Fibroblast of villous mesenchyme (primary cell): ENCODE measurements around the gene RBM47. TPM values are rescaled to one million over a fixed set of nuclear protein-coding genes. Genes with fewer than 3 reads are reported as not detected.

Experiments
- DNase-seq: peaks from one replicate; pipeline ENCODE4 v3.0.0-alpha.2; 2010; ENCODE audit warnings: low read depth
- H3K4me3 ChIP-seq: 2 replicates; pipeline ENCODE4 v1.5.1; 2011; ENCODE audit warnings: low read depth, mild to moderate bottlenecking, low read length
- total RNA-seq: library from RNA; depleted of rRNA; stranded (reverse); fragments of >200 nt; gene quantifications from 2 replicates; pipeline ENCODE4 v1.2.3, GENCODE V29; 2012
- TF ChIP-seq, protein P1 (sequence below): IDR thresholded peaks from 2 replicates; pipeline ENCODE4 v1.5.1; 2012; ENCODE audit warnings: low read depth, mild to moderate bottlenecking, low read length; ENCODE audit not compliant: insufficient read depth

The RBM47 gene
- total RNA-seq, 1 donor, result 0.86 TPM

DNA sequence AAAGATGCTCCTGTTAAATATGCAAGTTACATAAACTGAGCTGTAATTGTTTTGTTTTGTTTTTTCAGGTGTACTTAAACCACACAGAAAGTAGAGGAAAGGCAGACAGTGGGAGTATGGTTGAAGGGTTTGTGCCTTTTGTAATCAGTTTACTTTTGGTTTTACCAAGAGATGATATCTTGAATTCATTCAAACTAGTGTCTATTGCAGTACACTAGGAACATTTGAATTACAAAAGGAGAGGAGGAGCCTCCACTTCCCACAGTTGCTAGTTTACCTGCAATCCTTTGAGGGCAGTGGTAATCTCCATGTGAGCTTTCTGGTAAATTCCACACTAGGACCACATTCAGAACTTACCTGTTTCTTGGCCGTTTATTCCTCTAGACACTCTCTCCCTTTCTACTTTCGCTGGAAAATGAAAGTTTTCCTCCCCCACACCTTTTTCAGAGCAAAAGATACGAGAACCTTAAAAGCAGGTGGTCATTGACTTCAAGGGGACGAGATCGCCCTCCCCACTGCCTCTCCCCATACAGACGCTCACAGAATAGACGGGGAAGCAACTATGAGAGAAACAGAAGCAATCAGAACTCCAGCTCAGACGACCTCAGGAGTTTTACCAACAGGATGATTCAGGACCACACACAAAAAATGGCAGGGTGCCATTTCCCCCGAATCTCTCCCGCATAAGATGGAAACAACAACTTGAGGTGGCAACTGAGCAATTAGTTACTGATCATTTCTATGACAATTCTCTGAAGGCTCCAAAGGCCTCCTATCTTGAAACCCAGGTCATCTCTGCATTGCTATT lies 3.3 kb downstream of the RBM47 start:
- TF ChIP-seq, protein P1, sequence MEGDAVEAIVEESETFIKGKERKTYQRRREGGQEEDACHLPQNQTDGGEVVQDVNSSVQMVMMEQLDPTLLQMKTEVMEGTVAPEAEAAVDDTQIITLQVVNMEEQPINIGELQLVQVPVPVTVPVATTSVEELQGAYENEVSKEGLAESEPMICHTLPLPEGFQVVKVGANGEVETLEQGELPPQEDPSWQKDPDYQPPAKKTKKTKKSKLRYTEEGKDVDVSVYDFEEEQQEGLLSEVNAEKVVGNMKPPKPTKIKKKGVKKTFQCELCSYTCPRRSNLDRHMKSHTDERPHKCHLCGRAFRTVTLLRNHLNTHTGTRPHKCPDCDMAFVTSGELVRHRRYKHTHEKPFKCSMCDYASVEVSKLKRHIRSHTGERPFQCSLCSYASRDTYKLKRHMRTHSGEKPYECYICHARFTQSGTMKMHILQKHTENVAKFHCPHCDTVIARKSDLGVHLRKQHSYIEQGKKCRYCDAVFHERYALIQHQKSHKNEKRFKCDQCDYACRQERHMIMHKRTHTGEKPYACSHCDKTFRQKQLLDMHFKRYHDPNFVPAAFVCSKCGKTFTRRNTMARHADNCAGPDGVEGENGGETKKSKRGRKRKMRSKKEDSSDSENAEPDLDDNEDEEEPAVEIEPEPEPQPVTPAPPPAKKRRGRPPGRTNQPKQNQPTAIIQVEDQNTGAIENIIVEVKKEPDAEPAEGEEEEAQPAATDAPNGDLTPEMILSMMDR, result no peak
- no peak for DNase-seq
- no peak overlapping the region for H3K4me3 ChIP-seq

DNA sequence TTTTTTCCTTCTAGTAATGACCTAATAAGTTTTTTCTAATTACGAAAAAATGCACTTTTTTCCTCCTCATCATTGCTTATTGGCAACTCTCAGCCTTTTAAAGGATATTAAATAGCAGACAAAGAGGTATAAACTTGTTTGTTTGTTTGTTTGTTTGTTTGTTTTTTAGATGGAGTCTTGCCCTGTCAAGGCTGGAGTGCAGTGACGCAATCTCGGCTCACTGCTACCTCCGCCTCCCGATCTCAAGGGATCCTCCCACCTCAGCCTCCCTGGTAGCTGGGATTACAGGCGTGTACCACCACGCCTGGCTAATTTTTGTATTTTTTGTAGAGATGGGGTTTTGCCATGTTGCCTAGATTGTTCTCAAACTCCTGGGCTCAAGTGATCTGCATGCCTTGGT lies 6.0 kb downstream of the RBM47 start:
- no peak overlapping the region for H3K4me3 ChIP-seq
- TF ChIP-seq, protein P1, result no peak
- DNase-seq, result no peak

DNA sequence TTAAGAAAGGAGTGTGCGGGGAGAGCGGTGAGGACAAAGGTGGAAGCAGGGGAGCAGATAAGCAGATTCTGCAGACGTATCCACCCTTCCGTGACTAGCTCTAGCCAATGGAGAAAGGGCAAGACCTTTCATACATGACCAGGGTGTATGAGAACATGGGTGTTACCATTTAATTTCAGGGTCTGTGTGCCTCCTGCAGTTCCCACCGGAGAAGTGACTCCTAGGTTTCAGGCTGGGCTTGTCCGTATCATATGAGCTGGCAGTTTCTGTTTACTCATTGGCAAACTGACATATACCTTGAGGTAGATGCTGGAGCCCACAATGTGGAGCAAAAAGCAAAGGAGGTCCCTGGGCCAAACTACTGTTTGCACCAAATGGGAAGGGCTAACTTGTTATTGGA lies 6.8 kb downstream of the RBM47 start:
- no peak overlapping the region for H3K4me3 ChIP-seq
- TF ChIP-seq, protein P1, result no peak
- no peak for DNase-seq

DNA sequence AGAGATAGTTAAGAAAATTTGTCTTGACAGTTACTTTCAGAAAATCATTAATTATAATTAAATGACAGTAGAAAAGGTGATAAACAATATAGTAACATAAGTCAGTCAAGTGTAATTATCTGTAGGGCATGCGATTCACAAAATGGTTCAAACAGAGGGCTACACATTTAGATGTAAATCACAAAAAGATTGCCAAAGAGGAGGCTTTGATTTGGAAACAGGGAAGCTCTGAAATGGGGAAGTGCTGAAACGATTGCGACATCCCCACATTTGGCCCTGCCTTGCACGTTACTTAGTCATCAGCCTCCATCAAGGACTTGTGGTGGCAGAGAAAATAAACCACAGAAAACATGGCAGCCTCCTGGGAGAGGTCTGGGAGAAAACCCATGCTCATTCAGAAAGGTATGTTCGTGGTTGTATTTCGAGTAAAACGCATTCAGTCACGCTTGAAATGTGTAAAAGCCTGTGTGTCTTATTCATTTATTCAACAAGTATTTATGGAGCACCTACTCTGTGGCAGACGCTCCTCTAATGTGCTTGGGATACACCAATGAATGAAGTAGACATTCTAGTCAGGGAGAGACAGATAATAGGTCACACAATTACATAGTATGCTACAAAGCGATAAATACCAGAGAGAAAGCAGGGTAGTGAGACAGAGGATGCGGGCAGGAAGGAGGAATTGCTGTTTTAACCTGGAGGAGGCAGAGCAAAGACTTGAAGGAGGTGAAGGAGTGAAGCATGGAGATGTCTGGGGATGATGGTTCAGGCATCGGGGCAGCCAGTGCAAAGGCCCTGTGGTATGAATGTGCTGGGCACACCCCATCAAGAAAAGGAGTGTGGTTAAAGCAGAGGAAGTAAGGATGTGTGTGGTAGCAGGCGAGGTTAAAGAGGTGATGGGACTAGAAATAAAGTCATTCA lies 7.8 kb downstream of the RBM47 start:
- DNase-seq, result peak; percentile 99
- TF ChIP-seq, protein P1, result no peak
- H3K4me3 ChIP-seq, result no peak overlapping the region

DNA sequence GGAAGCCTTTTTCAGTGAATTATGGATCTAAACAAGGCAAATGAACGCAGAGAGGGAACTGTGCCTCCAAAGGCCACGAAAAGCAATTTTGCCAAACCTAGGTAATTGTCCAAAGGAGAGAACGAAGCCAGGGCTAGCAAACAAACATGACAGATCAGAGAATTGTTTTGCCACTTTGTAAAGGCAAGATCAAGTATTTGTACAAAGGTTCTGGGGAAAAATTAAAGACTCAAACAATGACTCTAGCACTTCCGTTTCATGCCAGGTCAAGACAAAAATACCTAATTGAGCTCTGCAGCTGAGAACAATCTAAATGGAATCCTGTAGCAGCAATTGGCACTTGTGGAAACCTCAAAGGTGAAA lies 8.5 kb downstream of the RBM47 start:
- no peak for DNase-seq
- TF ChIP-seq, protein P1, result no peak
- no peak overlapping the region for H3K4me3 ChIP-seq

DNA sequence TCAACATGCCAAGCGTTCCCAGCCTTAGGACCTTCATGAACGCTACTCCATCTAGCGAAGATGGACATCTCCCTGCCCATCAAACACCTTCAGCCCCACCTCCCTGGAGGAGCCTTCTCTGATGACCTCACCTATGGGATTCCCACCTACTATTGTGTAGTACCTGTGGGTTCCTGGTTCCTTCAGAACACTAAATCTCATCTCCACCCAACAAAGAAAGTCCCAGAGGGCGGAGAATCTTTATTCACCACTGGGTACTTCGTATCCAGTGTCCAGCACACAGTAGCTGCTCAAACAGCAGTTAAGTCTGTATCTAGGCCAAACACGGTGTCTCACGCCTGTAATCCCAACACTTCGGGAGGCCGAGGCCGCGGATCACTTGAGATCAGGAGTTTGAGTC lies 10.1 kb downstream of the RBM47 start:
- no peak for DNase-seq
- TF ChIP-seq, protein P1, result no peak
- no peak overlapping the region for H3K4me3 ChIP-seq
